GM12865 (cell line): ENCODE data around the gene NCKIPSD.

Source experiments
- DNase-seq: peaks from one replicate; pipeline ENCODE4 v3.0.0; 2010; ENCODE audit warnings: low read depth
- H3K4me3 ChIP-seq: 2 replicates; pipeline ENCODE4 v1.5.1; 2011; ENCODE audit warnings: mild to moderate bottlenecking, low read depth, low read length, control low read depth
- TF ChIP-seq, protein P1 (sequence below): IDR thresholded peaks from 2 replicates; pipeline ENCODE4 v1.5.1; 2011; ENCODE audit warnings: low read length, control low read depth, low read depth, inconsistent platforms; ENCODE audit not compliant: insufficient read depth; ENCODE audit errors: missing control alignments

NCKIPSD gene

DNA sequence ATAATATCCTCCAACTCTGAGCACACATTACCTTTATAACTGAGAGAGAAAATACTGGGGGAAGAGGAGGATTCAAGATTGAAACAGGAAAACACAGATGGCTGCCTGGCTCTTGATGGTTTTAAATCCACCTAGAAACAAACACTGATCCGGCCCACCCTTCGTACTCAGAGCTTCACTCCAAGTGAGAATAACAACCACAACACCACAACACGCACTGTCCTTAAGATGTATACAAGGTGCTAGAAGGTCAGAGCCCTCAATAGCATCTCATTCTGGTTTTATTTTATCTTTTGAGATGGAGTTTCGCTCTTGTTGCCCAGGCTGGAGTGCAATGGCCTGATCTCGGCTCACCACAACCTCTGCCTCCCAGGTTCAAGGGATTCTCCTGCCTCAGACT is 21.4 kb upstream of the NCKIPSD start:
- TF ChIP-seq, protein P1, sequence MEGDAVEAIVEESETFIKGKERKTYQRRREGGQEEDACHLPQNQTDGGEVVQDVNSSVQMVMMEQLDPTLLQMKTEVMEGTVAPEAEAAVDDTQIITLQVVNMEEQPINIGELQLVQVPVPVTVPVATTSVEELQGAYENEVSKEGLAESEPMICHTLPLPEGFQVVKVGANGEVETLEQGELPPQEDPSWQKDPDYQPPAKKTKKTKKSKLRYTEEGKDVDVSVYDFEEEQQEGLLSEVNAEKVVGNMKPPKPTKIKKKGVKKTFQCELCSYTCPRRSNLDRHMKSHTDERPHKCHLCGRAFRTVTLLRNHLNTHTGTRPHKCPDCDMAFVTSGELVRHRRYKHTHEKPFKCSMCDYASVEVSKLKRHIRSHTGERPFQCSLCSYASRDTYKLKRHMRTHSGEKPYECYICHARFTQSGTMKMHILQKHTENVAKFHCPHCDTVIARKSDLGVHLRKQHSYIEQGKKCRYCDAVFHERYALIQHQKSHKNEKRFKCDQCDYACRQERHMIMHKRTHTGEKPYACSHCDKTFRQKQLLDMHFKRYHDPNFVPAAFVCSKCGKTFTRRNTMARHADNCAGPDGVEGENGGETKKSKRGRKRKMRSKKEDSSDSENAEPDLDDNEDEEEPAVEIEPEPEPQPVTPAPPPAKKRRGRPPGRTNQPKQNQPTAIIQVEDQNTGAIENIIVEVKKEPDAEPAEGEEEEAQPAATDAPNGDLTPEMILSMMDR, result no peak
- no peak for DNase-seq
- H3K4me3 ChIP-seq, result no peak overlapping the region

DNA sequence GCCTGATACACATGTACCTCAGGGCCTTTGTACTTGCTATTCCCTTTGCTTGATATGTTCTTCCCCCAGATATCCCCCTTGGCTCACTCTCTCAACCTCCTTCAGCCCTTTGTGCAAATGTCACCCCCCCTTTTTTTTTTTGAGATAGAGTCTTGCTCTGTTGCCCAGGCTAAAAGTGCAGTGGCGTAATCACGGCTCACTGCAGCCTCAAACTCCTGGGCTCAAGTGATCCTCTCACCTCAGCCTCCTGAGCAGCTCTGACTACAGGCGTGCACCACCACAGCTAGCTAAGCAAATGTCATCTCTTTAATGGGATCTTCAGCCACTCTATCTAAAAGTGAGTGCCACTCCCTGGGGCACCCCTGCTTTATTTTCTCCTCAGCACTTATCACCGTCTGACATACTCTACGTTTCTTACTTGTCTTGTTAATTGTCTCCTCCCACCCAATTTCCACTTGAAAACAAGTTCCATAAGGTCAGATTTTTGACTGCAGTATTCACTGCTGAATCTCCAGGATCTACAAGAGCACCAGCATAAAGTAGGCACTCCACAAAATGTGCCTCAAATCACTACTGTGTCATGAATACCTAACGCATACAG is 16.7 kb upstream of the NCKIPSD start:
- TF ChIP-seq, protein P1, result no peak
- no peak for DNase-seq
- H3K4me3 ChIP-seq, result no peak overlapping the region

DNA sequence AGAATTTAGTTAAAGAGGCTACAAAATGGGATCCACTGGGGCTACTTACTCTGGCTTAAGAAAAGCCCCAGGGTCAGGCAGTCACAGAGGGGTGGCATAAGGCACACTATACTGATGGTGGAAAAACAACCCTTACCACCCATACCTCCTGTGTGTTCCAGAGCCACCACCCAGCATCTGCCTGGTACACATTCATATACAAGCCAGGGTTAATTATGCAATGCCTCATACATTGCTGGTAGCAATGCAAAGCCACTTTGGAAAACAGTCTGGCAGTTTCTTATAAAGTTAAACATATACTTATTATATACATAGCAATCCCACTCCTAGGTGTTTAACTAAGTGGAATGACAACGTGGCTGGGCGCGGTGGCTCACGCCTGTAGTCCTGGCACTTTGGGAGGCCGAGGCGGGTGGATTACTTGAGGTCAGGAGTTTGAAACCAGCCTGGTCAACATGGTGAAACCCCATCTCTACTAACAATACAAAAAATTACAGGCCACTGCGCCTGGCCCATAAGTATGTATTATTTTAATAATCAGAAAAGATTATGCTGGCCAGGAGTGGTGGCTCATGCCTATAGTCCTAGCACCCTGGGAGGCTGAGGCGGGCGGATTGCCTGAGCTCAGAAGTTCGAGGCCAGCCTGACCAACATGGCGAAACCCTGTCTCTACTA is 15.2 kb upstream of the NCKIPSD start:
- TF ChIP-seq, protein P1, result no peak
- DNase-seq, result no peak
- no peak overlapping the region for H3K4me3 ChIP-seq

DNA sequence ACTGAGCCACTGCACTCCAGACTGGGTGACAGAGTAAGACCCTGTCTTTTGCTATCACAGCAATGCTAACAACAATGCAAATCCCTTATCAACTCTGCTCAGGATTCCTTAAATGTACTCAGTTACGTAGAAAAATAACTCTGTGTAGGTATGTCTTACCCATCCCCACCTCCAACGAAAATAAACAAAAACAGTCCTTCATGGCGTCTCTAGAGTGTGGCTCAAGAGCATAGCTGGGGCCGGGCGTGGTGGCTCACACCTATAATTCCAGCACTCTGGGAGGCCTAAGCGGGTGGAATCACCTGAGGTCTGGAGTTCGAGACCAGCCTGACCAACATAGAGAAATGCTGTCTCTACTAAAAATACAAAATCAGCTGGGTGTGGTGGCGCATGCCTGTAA is 13.2 kb upstream of the NCKIPSD start:
- TF ChIP-seq, protein P1, result no peak
- no peak overlapping the region for H3K4me3 ChIP-seq
- DNase-seq, result no peak

DNA sequence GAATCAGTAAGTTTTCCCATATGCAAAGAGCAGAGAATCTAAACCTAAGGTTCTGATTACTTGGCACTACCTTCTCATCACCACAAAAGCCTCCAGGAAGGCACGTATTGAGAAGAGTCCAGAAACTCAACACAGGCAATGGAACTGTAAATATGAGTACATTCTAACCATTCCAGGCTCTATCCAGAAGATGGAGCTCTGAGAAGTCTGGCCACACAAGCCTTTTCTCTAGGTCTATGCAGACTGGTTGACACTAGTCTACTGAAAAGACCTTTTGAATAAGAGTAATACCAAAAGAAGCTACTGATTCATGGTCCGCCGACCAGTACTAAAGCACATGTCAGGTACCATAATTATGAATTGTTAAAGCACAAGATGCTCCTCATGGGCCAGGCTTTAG is 12.2 kb upstream of the NCKIPSD start:
- DNase-seq, result no peak
- H3K4me3 ChIP-seq, result no peak overlapping the region
- TF ChIP-seq, protein P1, result no peak

DNA sequence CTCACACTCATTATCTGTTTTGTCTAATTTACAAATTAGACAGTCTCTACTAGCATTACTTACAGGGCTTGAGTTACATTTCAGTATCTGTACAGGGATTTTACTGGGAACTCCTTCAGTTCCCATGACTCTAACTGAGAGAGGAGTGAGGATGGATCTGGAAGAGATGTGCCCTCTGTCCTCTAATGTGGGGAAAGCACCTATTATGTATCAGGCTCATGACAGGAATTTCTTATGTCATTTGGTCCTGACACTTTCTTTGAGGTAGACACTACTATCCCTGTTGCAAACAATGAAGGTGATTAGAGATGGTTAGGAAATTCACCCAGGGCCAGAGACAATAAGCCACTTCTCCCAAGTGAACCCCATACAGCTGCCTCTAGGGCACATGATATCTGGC is 10.9 kb upstream of the NCKIPSD start:
- TF ChIP-seq, protein P1, result no peak
- H3K4me3 ChIP-seq, result no peak overlapping the region
- no peak for DNase-seq

DNA sequence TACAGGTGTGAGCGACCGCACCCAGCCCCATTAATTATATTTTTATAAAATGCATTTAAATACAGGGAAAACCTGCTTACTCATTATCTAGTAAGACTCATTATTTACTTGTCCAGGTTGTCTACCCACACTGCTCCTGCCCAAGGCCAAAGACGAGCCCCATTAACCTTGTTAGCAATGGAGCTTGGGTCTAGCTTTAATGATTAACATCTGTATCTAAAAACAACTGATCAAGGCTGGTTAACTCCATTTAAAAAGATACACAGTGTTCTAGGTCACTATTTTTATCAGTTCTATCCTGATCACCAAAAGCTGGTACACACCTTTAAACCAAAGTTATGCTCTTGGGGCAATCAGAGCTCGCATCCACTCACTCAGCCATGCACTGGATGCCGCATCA is 10.4 kb upstream of the NCKIPSD start:
- no peak for DNase-seq
- H3K4me3 ChIP-seq, result no peak overlapping the region
- TF ChIP-seq, protein P1, result no peak
